Neural progenitor cell (in vitro differentiated cells): Measurements from ENCODE around the gene GMDS.

Experiments used
- EZH2phosphoT487 ChIP-seq: fragments of 200-600 bp; sonication (generic); IDR thresholded peaks from 2 replicates; pipeline ENCODE4 v1.6.1; 2017; ENCODE audit warnings: antibody characterized with exemption
- TF ChIP-seq, protein P1 (sequence below): fragments of 200-600 bp; sonication (generic); IDR thresholded peaks from 2 replicates; pipeline ENCODE4 v1.5.1; 2017; ENCODE audit warnings: antibody characterized with exemption, mild to moderate bottlenecking

- TF ChIP-seq, protein P1, sequence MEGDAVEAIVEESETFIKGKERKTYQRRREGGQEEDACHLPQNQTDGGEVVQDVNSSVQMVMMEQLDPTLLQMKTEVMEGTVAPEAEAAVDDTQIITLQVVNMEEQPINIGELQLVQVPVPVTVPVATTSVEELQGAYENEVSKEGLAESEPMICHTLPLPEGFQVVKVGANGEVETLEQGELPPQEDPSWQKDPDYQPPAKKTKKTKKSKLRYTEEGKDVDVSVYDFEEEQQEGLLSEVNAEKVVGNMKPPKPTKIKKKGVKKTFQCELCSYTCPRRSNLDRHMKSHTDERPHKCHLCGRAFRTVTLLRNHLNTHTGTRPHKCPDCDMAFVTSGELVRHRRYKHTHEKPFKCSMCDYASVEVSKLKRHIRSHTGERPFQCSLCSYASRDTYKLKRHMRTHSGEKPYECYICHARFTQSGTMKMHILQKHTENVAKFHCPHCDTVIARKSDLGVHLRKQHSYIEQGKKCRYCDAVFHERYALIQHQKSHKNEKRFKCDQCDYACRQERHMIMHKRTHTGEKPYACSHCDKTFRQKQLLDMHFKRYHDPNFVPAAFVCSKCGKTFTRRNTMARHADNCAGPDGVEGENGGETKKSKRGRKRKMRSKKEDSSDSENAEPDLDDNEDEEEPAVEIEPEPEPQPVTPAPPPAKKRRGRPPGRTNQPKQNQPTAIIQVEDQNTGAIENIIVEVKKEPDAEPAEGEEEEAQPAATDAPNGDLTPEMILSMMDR = no peak
- TF ChIP-seq EZH2phosphoT487 = no peak
Measured at GRCh38 chr6:1878330-1878729, 367.1 kb downstream of the GMDS start.
